Measurements from ENCODE around the gene DYNC2LI1.

The DYNC2LI1 gene

DNA sequence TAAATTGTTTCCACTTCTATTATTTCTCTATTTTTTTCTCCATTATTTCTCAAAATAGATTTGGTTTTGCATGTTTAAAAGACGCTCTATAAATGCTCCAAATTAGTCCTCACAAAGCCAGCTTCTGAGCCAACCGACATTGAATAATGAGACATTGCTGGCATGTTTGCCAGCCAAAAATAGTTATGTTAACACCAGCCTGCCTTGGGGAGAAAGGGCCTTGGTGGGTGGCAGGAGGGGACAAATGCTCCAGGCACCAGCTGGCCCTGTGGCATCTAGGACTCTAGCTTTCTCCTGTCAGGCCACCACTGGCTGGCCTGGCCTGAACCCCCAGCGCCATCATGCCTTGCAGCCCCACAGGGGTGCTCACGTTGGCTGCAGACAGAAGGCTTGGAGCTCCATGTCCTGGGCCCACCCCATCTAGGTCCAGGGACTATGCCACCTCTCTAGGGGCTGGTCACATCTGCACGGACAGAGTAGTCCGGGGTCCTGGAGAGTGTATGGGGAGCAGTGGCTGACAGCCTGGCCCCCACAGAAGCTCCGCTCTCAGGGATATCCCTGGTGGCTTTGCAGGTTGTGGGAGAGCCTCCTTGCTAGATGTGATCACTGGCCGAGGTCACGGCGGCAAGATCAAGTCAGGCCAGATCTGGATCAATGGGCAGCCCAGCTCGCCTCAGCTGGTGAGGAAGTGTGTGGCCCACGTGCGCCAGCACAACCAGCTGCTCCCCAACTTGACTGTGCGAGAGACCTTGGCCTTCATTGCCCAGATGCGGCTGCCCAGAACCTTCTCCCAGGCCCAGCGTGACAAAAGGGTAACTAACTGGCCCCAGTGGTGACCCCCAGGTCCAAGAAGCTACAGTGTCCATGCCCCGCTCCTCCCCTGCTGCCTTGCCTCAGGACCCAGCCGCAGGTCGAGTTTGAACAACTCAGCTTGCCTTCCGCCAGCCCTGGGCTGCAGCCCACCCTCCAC, 77.5 kb downstream of the DYNC2LI1 start:
- DNase-seq = no peak

DNA sequence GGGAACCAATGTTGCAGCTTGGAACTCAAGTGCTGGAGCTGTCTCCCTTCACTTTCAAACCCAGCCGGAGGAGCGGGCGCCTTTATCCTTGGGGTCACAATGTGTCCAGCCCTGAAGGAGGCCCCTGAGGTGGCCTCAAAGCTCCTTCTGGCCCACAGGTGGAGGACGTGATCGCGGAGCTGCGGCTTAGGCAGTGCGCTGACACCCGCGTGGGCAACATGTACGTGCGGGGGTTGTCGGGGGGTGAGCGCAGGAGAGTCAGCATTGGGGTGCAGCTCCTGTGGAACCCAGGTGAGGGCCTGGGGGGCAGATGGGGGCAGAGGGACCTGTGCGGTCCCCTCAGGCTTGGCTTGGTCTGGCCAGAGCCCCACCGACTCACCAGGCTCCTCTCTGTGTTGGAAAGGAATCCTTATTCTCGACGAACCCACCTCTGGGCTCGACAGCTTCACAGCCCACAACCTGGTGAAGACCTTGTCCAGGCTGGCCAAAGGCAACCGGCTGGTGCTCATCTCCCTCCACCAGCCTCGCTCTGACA, 78.4 kb downstream of the DYNC2LI1 start:
- no peak for DNase-seq

DNA sequence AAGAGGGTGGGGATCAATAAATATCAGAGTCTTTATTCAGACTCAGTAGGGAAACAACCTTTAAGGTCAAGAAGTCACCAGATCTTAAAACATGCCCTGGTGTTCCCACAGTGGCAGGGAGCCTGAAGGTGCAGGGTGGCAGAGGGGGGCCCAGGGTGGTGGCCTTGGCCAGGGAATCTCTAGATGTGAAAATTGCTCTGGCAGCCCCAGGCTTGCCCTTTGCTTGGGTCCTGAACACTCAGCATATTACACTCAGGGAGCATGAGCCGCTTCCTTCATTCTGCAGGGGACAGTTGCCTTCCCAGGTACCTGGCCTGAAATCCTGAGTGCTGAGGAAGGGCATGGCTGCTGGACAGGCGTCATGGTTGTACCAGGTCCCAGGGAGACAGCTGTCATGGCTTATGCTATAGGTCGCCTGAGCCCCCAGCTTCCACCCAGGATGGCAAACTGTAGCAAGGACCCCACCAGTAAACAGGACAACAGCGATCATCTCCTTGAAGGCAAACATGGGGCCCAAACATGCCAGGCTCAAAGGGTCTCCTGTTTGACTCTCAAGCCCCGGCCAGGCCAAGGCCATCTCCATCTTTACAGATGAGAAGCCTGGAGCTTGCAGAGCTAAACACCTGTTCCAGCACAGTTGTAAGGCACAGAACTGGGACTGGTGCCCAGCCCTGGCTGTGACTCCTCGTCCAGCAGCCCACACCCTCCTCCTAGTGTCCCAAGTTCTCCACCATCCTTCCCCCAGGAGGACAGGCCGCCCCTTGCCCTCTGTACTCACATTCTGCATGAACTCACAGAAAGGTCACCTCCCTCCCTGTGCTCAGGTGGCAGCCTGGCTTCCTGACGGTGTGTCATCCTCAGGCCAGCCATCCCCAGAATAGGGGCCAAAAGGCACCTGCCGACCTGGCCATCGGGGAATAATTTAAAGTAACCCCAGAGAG, 79.6 kb downstream of the DYNC2LI1 start:
- no peak for DNase-seq

DNA sequence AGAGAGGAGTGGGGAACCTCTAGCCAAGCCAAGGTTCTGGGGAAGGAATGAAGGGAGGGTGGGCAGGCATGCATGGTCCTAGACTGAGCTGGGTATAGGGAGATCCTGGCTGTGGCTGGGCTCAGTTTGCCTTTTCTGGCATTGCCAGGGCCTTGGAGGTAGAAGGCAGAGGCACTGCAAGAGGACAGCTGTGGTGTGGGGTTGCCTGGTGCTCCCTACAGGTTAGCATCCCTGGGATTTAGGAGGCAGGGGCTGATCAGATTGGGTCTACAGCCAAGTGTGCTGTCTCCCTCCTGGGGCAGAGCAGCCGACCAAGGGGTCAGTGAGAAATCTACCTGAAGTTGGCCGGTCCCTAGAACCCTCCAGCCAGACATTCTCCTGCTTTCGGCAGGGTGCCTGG, 80.8 kb downstream of the DYNC2LI1 start:
- DNase-seq = no peak

DNA sequence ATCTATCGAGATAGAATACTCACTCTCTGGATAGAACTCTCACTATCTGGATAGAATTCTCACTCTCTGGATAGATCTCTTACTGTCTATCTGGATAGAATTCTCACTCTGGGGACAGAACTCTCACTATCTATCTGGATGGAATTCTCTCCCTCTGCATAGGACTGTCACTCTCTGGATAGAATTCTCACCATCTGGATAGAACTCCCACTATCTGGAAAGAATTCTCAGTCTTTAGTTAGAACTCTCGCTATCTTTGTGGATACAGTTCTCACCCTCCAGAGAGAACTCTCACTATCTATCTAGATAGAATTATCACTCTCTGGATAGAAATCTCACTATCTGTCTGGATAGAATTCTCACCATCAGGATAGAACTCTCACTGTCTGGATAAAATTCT, 81.5 kb downstream of the DYNC2LI1 start:
- DNase-seq = no peak

All from DMS153 (cell line).